Measurements from ENCODE around the gene SPATA2. TPM values are rescaled to one million over a fixed set of nuclear protein-coding genes. Genes with fewer than 3 reads are reported as not detected.

Gene SPATA2
- total and polyA plus RNA-seq, 4 donors = 5.4 to 20.1 (median 11.7) TPM

GRCh38 chr20:49893242-49894072 is 21.9 kb downstream of the SPATA2 start:
- Histone ChIP-seq H3K27ac (ENCODE audit: low read depth, low read length) (no peak overlapping the region), H3K36me3 (ENCODE audit: control insufficient read depth, insufficient read depth, low read length) (peaks cover 21% of the 10 kb centered on the region), H3K9me3 (ENCODE audit: control insufficient read depth, insufficient read depth, low read length) (peaks cover 3% of the 10 kb centered on the region), H3K27me3 (ENCODE audit: control insufficient read depth, insufficient read depth, low read length) (no peaks in the 10 kb centered on the region), H3K4me1 (ENCODE audit: control insufficient read depth, insufficient read depth, low read length) (peaks cover 51% of the 10 kb centered on the region), H3K4me3 (ENCODE audit: low read depth, low read length) (no peak overlapping the region)
- DNase-seq (ENCODE audit: low read depth in 4 of 6, low spot score in 6 of 6) = no peak
- WGBS (ENCODE audit: insufficient coverage) = 82% methylated on average over 7 of the region's 12 CpGs

- H3K4me3 ChIP-seq (ENCODE audit: low read depth, low read length) = no peak overlapping the region
- peaks cover 57% of the 10 kb centered on the region for H3K4me1 ChIP-seq (ENCODE audit: control insufficient read depth, insufficient read depth, low read length)
- no peak overlapping the region for H3K27ac ChIP-seq (ENCODE audit: low read depth, low read length)
- WGBS (ENCODE audit: insufficient coverage) = 66% methylated on average over 3 of the region's 11 CpGs
- H3K9me3 ChIP-seq (ENCODE audit: control insufficient read depth, insufficient read depth, low read length) = peaks cover 1% of the 10 kb centered on the region
- H3K36me3 ChIP-seq (ENCODE audit: control insufficient read depth, insufficient read depth, low read length) = peaks cover 26% of the 10 kb centered on the region
- H3K27me3 ChIP-seq (ENCODE audit: control insufficient read depth, insufficient read depth, low read length) = no peaks in the 10 kb centered on the region
- no peak for DNase-seq (ENCODE audit: low read depth in 4 of 6, low spot score in 6 of 6)
Observed at GRCh38 chr20:49892817-49893216, 22.5 kb downstream of the SPATA2 start.

GRCh38 chr20:49892260-49892659 is 23.1 kb downstream of the SPATA2 start:
- whole genome bisulfite sequencing (ENCODE audit: insufficient coverage) = 79% methylated on average over 7 of the region's 9 CpGs
- Histone ChIP-seq H3K27ac (ENCODE audit: low read depth, low read length) (no peak overlapping the region), H3K27me3 (ENCODE audit: control insufficient read depth, insufficient read depth, low read length) (no peaks in the 10 kb centered on the region), H3K36me3 (ENCODE audit: control insufficient read depth, insufficient read depth, low read length) (peaks cover 31% of the 10 kb centered on the region), H3K9me3 (ENCODE audit: control insufficient read depth, insufficient read depth, low read length) (no peaks in the 10 kb centered on the region), H3K4me1 (ENCODE audit: control insufficient read depth, insufficient read depth, low read length) (peaks cover 63% of the 10 kb centered on the region), H3K4me3 (ENCODE audit: low read depth, low read length) (no peak overlapping the region)
- no peak for DNase-seq (ENCODE audit: low read depth in 4 of 6, low spot score in 6 of 6)

GRCh38 chr20:49891476-49892110 is 23.7 kb downstream of the SPATA2 start:
- Histone ChIP-seq H3K27me3 (ENCODE audit: control insufficient read depth, insufficient read depth, low read length) (no peaks in the 10 kb centered on the region), H3K4me3 (ENCODE audit: low read depth, low read length) (no peak overlapping the region), H3K27ac (ENCODE audit: low read depth, low read length) (peak overlapping the region; percentile 79), H3K4me1 (ENCODE audit: control insufficient read depth, insufficient read depth, low read length) (peaks cover 69% of the 10 kb centered on the region), H3K9me3 (ENCODE audit: control insufficient read depth, insufficient read depth, low read length) (no peaks in the 10 kb centered on the region), H3K36me3 (ENCODE audit: control insufficient read depth, insufficient read depth, low read length) (peaks cover 38% of the 10 kb centered on the region)
- peak in 1 of 6 donors; percentile 61 for DNase-seq (ENCODE audit: low read depth in 4 of 6, low spot score in 6 of 6)
- WGBS (ENCODE audit: insufficient coverage) = 45% methylated on average over 9 of the region's 13 CpGs

GRCh38 chr20:49890471-49891361 is 24.6 kb downstream of the SPATA2 start:
- WGBS (ENCODE audit: insufficient coverage) = 27% methylated on average over 18 of the region's 21 CpGs
- H3K36me3 ChIP-seq (ENCODE audit: control insufficient read depth, insufficient read depth, low read length) = peaks cover 47% of the 10 kb centered on the region
- H3K4me3 ChIP-seq (ENCODE audit: low read depth, low read length) = no peak overlapping the region
- peak in 2 of 6 donors; percentile 58 to 60 for DNase-seq (ENCODE audit: low read depth in 4 of 6, low spot score in 6 of 6)
- peaks cover 71% of the 10 kb centered on the region for H3K4me1 ChIP-seq (ENCODE audit: control insufficient read depth, insufficient read depth, low read length)
- peak overlapping the region; percentile 79 for H3K27ac ChIP-seq (ENCODE audit: low read depth, low read length)
- H3K9me3 ChIP-seq (ENCODE audit: control insufficient read depth, insufficient read depth, low read length) = no peaks in the 10 kb centered on the region
- no peaks in the 10 kb centered on the region for H3K27me3 ChIP-seq (ENCODE audit: control insufficient read depth, insufficient read depth, low read length)

GRCh38 chr20:49889935-49890333 is 25.4 kb downstream of the SPATA2 start:
- Histone ChIP-seq H3K36me3 (ENCODE audit: control insufficient read depth, insufficient read depth, low read length) (peaks cover 55% of the 10 kb centered on the region), H3K4me1 (ENCODE audit: control insufficient read depth, insufficient read depth, low read length) (peaks cover 71% of the 10 kb centered on the region), H3K27ac (ENCODE audit: low read depth, low read length) (peak overlapping the region; percentile 79), H3K27me3 (ENCODE audit: control insufficient read depth, insufficient read depth, low read length) (no peaks in the 10 kb centered on the region), H3K9me3 (ENCODE audit: control insufficient read depth, insufficient read depth, low read length) (no peaks in the 10 kb centered on the region), H3K4me3 (ENCODE audit: low read depth, low read length) (no peak overlapping the region)
- 77% methylated on average over 8 of the region's 9 CpGs for WGBS (ENCODE audit: insufficient coverage)
- no peak for DNase-seq (ENCODE audit: low read depth in 4 of 6, low spot score in 6 of 6)

GRCh38 chr20:49889001-49889934 is 26.1 kb downstream of the SPATA2 start:
- Histone ChIP-seq H3K36me3 (ENCODE audit: control insufficient read depth, insufficient read depth, low read length) (peaks cover 61% of the 10 kb centered on the region), H3K4me1 (ENCODE audit: control insufficient read depth, insufficient read depth, low read length) (peaks cover 71% of the 10 kb centered on the region)
- 71% methylated on average over 4 of the region's 9 CpGs for WGBS (ENCODE audit: insufficient coverage)

GRCh38 chr20:49888212-49889000 is 26.9 kb downstream of the SPATA2 start:
- 36% methylated on average over 18 of the region's 18 CpGs for WGBS (ENCODE audit: insufficient coverage)
- H3K27me3 ChIP-seq (ENCODE audit: control insufficient read depth, insufficient read depth, low read length) = no peaks in the 10 kb centered on the region
- H3K36me3 ChIP-seq (ENCODE audit: control insufficient read depth, insufficient read depth, low read length) = peaks cover 70% of the 10 kb centered on the region
- no peak overlapping the region for H3K4me3 ChIP-seq (ENCODE audit: low read depth, low read length)
- H3K4me1 ChIP-seq (ENCODE audit: control insufficient read depth, insufficient read depth, low read length) = peaks cover 69% of the 10 kb centered on the region
- no peaks in the 10 kb centered on the region for H3K9me3 ChIP-seq (ENCODE audit: control insufficient read depth, insufficient read depth, low read length)
- H3K27ac ChIP-seq (ENCODE audit: low read depth, low read length) = peak overlapping the region; percentile 13
- DNase-seq (ENCODE audit: low read depth in 4 of 6, low spot score in 6 of 6) = peak; percentile 43 to 91 (median 60)

More at GRCh38 chr20:49889001-49889934, 26.1 kb downstream of the SPATA2 start:
- H3K9me3 ChIP-seq (ENCODE audit: control insufficient read depth, insufficient read depth, low read length) = no peaks in the 10 kb centered on the region
- H3K4me3 ChIP-seq (ENCODE audit: low read depth, low read length) = no peak overlapping the region
- no peak overlapping the region for H3K27ac ChIP-seq (ENCODE audit: low read depth, low read length)
- no peaks in the 10 kb centered on the region for H3K27me3 ChIP-seq (ENCODE audit: control insufficient read depth, insufficient read depth, low read length)
- DNase-seq (ENCODE audit: low read depth in 4 of 6, low spot score in 6 of 6) = no peak
